Nephron progenitor cell (in vitro differentiated cells): Measurements from ENCODE around the gene COL6A5.

Experiments
- DNase-seq: peaks from one replicate; pipeline ENCODE4 v3.0.0; 2021
- H3K27ac Mint-ChIP-seq: 2 replicates; pipeline ENCODE4 v1.8.0; 2021; ENCODE audit warnings: mild to moderate bottlenecking, moderate library complexity, mixed read lengths
- H3K27me3 Mint-ChIP-seq: 2 replicates; pipeline ENCODE4 v1.8.0; 2021; ENCODE audit warnings: mild to moderate bottlenecking, low read depth, mixed read lengths; ENCODE audit not compliant: poor library complexity
- H3K36me3 Mint-ChIP-seq: 2 replicates; pipeline ENCODE4 v1.8.0; 2021; ENCODE audit warnings: low read depth, mixed read lengths
- H3K4me1 Mint-ChIP-seq: 2 replicates; pipeline ENCODE4 v1.8.0; 2021; ENCODE audit warnings: mixed read lengths
- H3K4me3 Mint-ChIP-seq: 2 replicates; pipeline ENCODE4 v1.8.0; 2021; ENCODE audit warnings: mild to moderate bottlenecking, moderate library complexity, mixed read lengths
- H3K9me3 Mint-ChIP-seq: 2 replicates; pipeline ENCODE4 v1.8.0; 2021; ENCODE audit warnings: mild to moderate bottlenecking, moderate library complexity, mixed read lengths
- CTCF ChIP-seq: fragments of 200-600 bp; sonication (generic); IDR thresholded peaks from 2 replicates; pipeline ENCODE4 v1.5.0; 2021; ENCODE audit warnings: antibody characterized with exemption

COL6A5 gene

GRCh38 chr3:130506031-130506430 is 160.6 kb downstream of the COL6A5 start:
- H3K9me3 Mint-ChIP-seq, result no peaks in the 10 kb centered on the region
- H3K36me3 Mint-ChIP-seq, result no peaks in the 10 kb centered on the region
- DNase-seq, result no peak
- no peak for TF ChIP-seq CTCF
- peaks cover 8% of the 10 kb centered on the region for H3K4me1 Mint-ChIP-seq
- H3K27me3 Mint-ChIP-seq, result peaks cover 17% of the 10 kb centered on the region
- no peak overlapping the region for H3K4me3 Mint-ChIP-seq
- no peak overlapping the region for H3K27ac Mint-ChIP-seq

GRCh38 chr3:130507746-130508145 is 162.3 kb downstream of the COL6A5 start:
- no peaks in the 10 kb centered on the region for H3K36me3 Mint-ChIP-seq

GRCh38 chr3:130509008-130509407 is 163.5 kb downstream of the COL6A5 start:
- Mint-ChIP-seq H3K27me3 (peaks cover 36% of the 10 kb centered on the region), H3K27ac (no peak overlapping the region), H3K4me1 (peaks cover 8% of the 10 kb centered on the region), H3K36me3 (no peaks in the 10 kb centered on the region), H3K4me3 (no peak overlapping the region), H3K9me3 (peaks cover 2% of the 10 kb centered on the region)
- no peak for TF ChIP-seq CTCF
- DNase-seq, result peak; percentile 11

More at GRCh38 chr3:130507746-130508145, 162.3 kb downstream of the COL6A5 start:
- no peak for DNase-seq
- TF ChIP-seq CTCF, result no peak
- no peak overlapping the region for H3K4me3 Mint-ChIP-seq
- H3K9me3 Mint-ChIP-seq, result no peaks in the 10 kb centered on the region
- H3K4me1 Mint-ChIP-seq, result peaks cover 8% of the 10 kb centered on the region
- peaks cover 28% of the 10 kb centered on the region for H3K27me3 Mint-ChIP-seq
- no peak overlapping the region for H3K27ac Mint-ChIP-seq

GRCh38 chr3:130514681-130515080 is 169.2 kb downstream of the COL6A5 start:
- Mint-ChIP-seq H3K27me3 (peaks cover 75% of the 10 kb centered on the region), H3K4me1 (peaks cover 6% of the 10 kb centered on the region), H3K4me3 (no peak overlapping the region), H3K36me3 (no peaks in the 10 kb centered on the region), H3K27ac (no peak overlapping the region), H3K9me3 (peaks cover 16% of the 10 kb centered on the region)
- DNase-seq, result no peak
- no peak for TF ChIP-seq CTCF

GRCh38 chr3:130515755-130516154 is 170.3 kb downstream of the COL6A5 start:
- Mint-ChIP-seq H3K4me3 (no peak overlapping the region), H3K4me1 (peaks cover 6% of the 10 kb centered on the region), H3K27ac (no peak overlapping the region), H3K27me3 (peaks cover 85% of the 10 kb centered on the region), H3K36me3 (no peaks in the 10 kb centered on the region), H3K9me3 (peaks cover 16% of the 10 kb centered on the region)
- no peak for TF ChIP-seq CTCF
- no peak for DNase-seq

- Mint-ChIP-seq H3K36me3 (no peaks in the 10 kb centered on the region), H3K4me3 (peak within 1 kb of the TSS; percentile 83), H3K9me3 (peaks cover 16% of the 10 kb centered on the region), H3K27ac (no peak within 1 kb of the TSS), H3K4me1 (peaks cover 6% of the 10 kb centered on the region), H3K27me3 (peaks cover 81% of the 10 kb centered on the region)
- no peak for TF ChIP-seq CTCF
- peak; percentile 54 for DNase-seq
Observed at GRCh38 chr3:130516645-130517512, 171.4 kb downstream of the COL6A5 start, which contains the start of gene COL6A6. Gene COL6A6 (plus strand): TSS chr3:130517177. CDS start chr3:130560365, 43,188 bp downstream.
